Sigmoid colon (tissue), 7 donors: ENCODE data around the gene HFM1. TPM values are rescaled to one million over a fixed set of nuclear protein-coding genes. Genes with fewer than 3 reads are reported as not detected.

Source experiments
- DNase-seq: peaks from one replicate; pipeline ENCODE4 v3.0.0-alpha.2; 2019
- H3K27ac ChIP-seq, 4 donors: fragments of 200-600 bp; sonication (generic); one replicate each; pipeline ENCODE4 v1.5.1; 2016 to 2019; ENCODE audit warnings: mild to moderate bottlenecking in 1 of 4
- H3K27me3 ChIP-seq, 3 donors: fragments of 200-600 bp; sonication (generic); one replicate each; pipeline ENCODE4 v1.5.1; 2019; ENCODE audit warnings: mild to moderate bottlenecking in 1 of 3
- H3K36me3 ChIP-seq, 4 donors: fragments of 200-600 bp; sonication (generic); one replicate each; pipeline ENCODE4 v1.5.1; 2016 to 2019
- H3K4me1 ChIP-seq, 4 donors: fragments of 200-600 bp; sonication (generic); one replicate each; pipeline ENCODE4 v1.5.1; 2017 to 2019
- H3K4me3 ChIP-seq, 4 donors: fragments of 200-600 bp; sonication (generic); one replicate each; pipeline ENCODE4 v1.5.1; 2017 to 2019; ENCODE audit warnings: mild to moderate bottlenecking in 2 of 4, moderate library complexity in 1 of 4
- H3K9me3 ChIP-seq, 4 donors: fragments of 200-600 bp in 3 of 4; sonication (generic) in 3 of 4; one replicate each; pipeline versions ENCODE4 v1.5.1 to v1.6.1; 2013 to 2019
- CTCF ChIP-seq, 4 experiments: fragments of 450-650 bp in 3 of 4; fragments of 200-600 bp in 1 of 4; IDR thresholded peaks; one replicate each; pipeline ENCODE4 v1.5.1; 2016 to 2019; ENCODE audit warnings: antibody characterized with exemption in 4 of 4, mild to moderate bottlenecking in 3 of 4, moderate library complexity in 2 of 4
- EP300 ChIP-seq, 4 donors: sonication (generic); formaldehyde crosslinking; IDR thresholded peaks; one replicate each; pipeline ENCODE4 v1.6.1; 2017; ENCODE audit warnings: antibody characterized with exemption in 4 of 4
- POLR2A ChIP-seq, 2 donors: fragments of 450-650 bp; IDR thresholded peaks; one replicate each; pipeline ENCODE4 v1.6.1; 2016; ENCODE audit warnings: antibody characterized with exemption in 2 of 2, mild to moderate bottlenecking in 2 of 2, moderate library complexity in 2 of 2
- POLR2AphosphoS5 ChIP-seq, 4 donors: sonication (generic); formaldehyde crosslinking; IDR thresholded peaks; one replicate each; pipeline ENCODE4 v1.6.1; 2017; ENCODE audit warnings: antibody characterized with exemption in 4 of 4
- WGBS, 2 donors: extraction: QIAGEN DNeasy Blood & Tissue Kit; methylation state at CpG; one replicate each; pipeline ENCODE4 v1.1.7; 2013; 5-methylcytosine and 5-hydroxymethylcytosine counted together
- intact Hi-C: fragments of 100-400 bp; cut with DNase I; formaldehyde crosslinking; loops from one replicate; pipeline ENCODE4 v1.15.1; 2023
- polyA plus RNA-seq, 3 donors: library from polyadenylated mRNA; stranded (reverse); fragments of 200-250 nt; gene quantifications; one replicate each; pipeline ENCODE4 v1.2.3, GENCODE V29; 2013
- total RNA-seq, 4 donors: library from RNA; depleted of rRNA; stranded (reverse); fragments of >200 nt; gene quantifications; one replicate each; pipeline ENCODE4 v1.1.0, GENCODE V29; 2016
- donor health status: healthy with polysubstance abuse.
- donor health status: Bipolar disorder and iron deficiency.
- donor health status: healthy.

The HFM1 gene
- total and polyA plus RNA-seq, 7 donors = 0.16 to 5.8 (median 3.0) TPM; not detected in 2

- Histone ChIP-seq H3K27me3 (no peaks in the 10 kb centered on the region), H3K4me3 (no peak overlapping the region), H3K9me3 (peaks cover 0 to 4% (median 0%) of the 10 kb centered on the region in 4 donors), H3K4me1 (no peaks in the 10 kb centered on the region), H3K36me3 (no peaks in the 10 kb centered on the region), H3K27ac (no peak overlapping the region)
- DNase-seq = no peak
- intact Hi-C loops = no loop called here
- no peak for TF ChIP-seq POLR2AphosphoS5 (IDR thresholded peaks at IDR 0.05)
- WGBS, 2 donors = 96 to 97% methylated on average over 7 of the region's 7 CpGs
Measured at GRCh38 chr1:91338501-91338900, 66.1 kb downstream of the HFM1 start.

DNA sequence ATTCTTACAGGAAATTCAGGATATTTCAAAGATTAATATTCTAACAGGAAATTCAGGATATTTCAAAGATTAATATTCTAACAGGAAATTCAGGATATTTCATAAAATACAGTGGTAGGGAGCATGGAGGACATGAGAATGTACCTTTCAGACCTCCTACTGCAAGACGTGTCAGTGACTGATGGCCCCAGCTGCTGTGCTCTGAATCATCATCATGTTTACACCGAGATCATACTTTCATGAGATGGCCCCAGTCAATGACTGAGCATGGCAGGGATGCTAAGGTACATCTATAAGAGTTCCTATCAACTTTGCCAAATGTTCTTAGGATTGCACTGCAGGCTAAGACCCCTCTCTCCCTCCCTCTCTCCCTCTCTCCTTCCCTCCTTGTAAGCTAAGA lies 69.0 kb downstream of the HFM1 start:
- 54 to 65% methylated on average over 2 of the region's 2 CpGs for WGBS, 2 donors
- H3K27ac ChIP-seq = no peak overlapping the region
- H3K4me1 ChIP-seq = no peaks in the 10 kb centered on the region
- H3K27me3 ChIP-seq = no peaks in the 10 kb centered on the region
- intact Hi-C loops = no loop called here
- DNase-seq = no peak
- TF ChIP-seq CTCF (IDR thresholded peaks at IDR 0.05) = no peak
- TF ChIP-seq EP300 (IDR thresholded peaks at IDR 0.05) = no peak
- TF ChIP-seq POLR2A (IDR thresholded peaks at IDR 0.05) = no peak
- no peak for TF ChIP-seq POLR2AphosphoS5 (IDR thresholded peaks at IDR 0.05)
- no peak overlapping the region for H3K4me3 ChIP-seq
- peaks cover 0 to 4% (median 1%) of the 10 kb centered on the region in 4 donors for H3K9me3 ChIP-seq
- no peaks in the 10 kb centered on the region for H3K36me3 ChIP-seq

DNA sequence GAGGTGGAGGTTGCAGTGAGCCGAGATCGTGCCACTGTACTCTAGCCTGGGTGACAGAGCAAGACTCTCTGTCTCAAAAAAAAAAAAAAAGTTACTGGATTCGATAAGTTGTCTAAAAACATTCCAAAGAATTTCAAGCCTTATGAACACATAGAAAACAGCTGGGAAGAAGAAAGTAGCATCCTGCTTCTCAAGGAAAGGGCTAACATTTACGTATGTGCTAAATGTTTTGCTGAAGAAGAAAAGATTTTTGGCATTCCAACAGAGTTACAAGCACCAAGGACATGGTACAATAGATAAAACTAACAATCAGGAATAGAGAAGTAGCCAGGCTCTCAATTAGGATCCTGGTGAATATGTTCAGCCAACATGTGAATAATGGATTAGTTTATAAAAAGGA lies 69.8 kb downstream of the HFM1 start:
- no peaks in the 10 kb centered on the region for H3K4me1 ChIP-seq
- peaks cover 0 to 4% (median 1%) of the 10 kb centered on the region in 4 donors for H3K9me3 ChIP-seq
- no peak overlapping the region for H3K27ac ChIP-seq
- no peaks in the 10 kb centered on the region for H3K36me3 ChIP-seq
- no peak for DNase-seq
- intact Hi-C loops = no loop called here
- no peak overlapping the region for H3K4me3 ChIP-seq
- WGBS, 2 donors = 87 to 89% methylated on average over 4 of the region's 4 CpGs
- TF ChIP-seq EP300 (IDR thresholded peaks at IDR 0.05) (no peak), CTCF (IDR thresholded peaks at IDR 0.05) (no peak), POLR2AphosphoS5 (IDR thresholded peaks at IDR 0.05) (no peak), POLR2A (IDR thresholded peaks at IDR 0.05) (no peak)
- no peaks in the 10 kb centered on the region for H3K27me3 ChIP-seq

- WGBS, 2 donors = 93 to 94% methylated on average over 2 of the region's 2 CpGs
- DNase-seq = no peak
- intact Hi-C loops = no loop called here
- Histone ChIP-seq H3K27me3 (no peaks in the 10 kb centered on the region), H3K4me1 (no peaks in the 10 kb centered on the region), H3K9me3 (no peaks in the 10 kb centered on the region), H3K4me3 (no peak overlapping the region), H3K36me3 (no peaks in the 10 kb centered on the region), H3K27ac (no peak overlapping the region)
- TF ChIP-seq POLR2AphosphoS5 (IDR thresholded peaks at IDR 0.05) (no peak), CTCF (IDR thresholded peaks at IDR 0.05) (no peak), POLR2A (IDR thresholded peaks at IDR 0.05) (no peak), EP300 (IDR thresholded peaks at IDR 0.05) (no peak)
Measured at GRCh38 chr1:91325456-91325855, 79.2 kb downstream of the HFM1 start.

GRCh38 chr1:91314643-91315042 lies 90.0 kb downstream of the HFM1 start:
- intact Hi-C loops = no loop called here
- Histone ChIP-seq H3K4me1 (no peaks in the 10 kb centered on the region), H3K4me3 (no peak overlapping the region), H3K36me3 (no peaks in the 10 kb centered on the region), H3K27ac (no peak overlapping the region), H3K9me3 (no peaks in the 10 kb centered on the region), H3K27me3 (no peaks in the 10 kb centered on the region)
- DNase-seq = no peak
- no peak for TF ChIP-seq EP300 (IDR thresholded peaks at IDR 0.05)
- TF ChIP-seq POLR2A (IDR thresholded peaks at IDR 0.05) = no peak
- TF ChIP-seq CTCF (IDR thresholded peaks at IDR 0.05) = no peak
- TF ChIP-seq POLR2AphosphoS5 (IDR thresholded peaks at IDR 0.05) = no peak
- WGBS, 2 donors = 80 to 87% methylated on average over 2 of the region's 2 CpGs
